Activated T-cell treated with anti-CD3 and anti-CD28 coated beads for 24 hours (primary cell): Measurements from ENCODE around the gene NMRAL1.
A peak's percentile ranks its signal among the peaks of the same experiment; 100 is the strongest.

ENCODE experiments used
- DNase-seq: peaks from one replicate; pipeline ENCODE4 v3.0.0-alpha.2; 2020; ENCODE audit warnings: low read depth

Gene NMRAL1

GRCh38 chr16:4426021-4426684 is 48.3 kb downstream of the NMRAL1 start:
- no peak for DNase-seq

- peak; percentile 88 for DNase-seq
Observed at GRCh38 chr16:4425378-4426020, 48.9 kb downstream of the NMRAL1 start, which contains the start of gene DNAJA3. Gene DNAJA3 (plus strand): TSS chr16:4425868. CDS start chr16:4425882, 14 bp downstream.

- no peak for DNase-seq
Observed at GRCh38 chr16:4420505-4421105, 53.8 kb downstream of the NMRAL1 start.

GRCh38 chr16:4419402-4419959 is 54.9 kb downstream of the NMRAL1 start:
- DNase-seq, result no peak

GRCh38 chr16:4416200-4417032 is 58.0 kb downstream of the NMRAL1 start, which contains the start of gene CORO7:
Gene CORO7 (minus strand): TSS chr16:4416596. CDS start chr16:4416518, 78 bp downstream.
- DNase-seq, result peak; percentile 99

- DNase-seq, result peak; percentile 26
Observed at GRCh38 chr16:4415538-4416199, 58.8 kb downstream of the NMRAL1 start.

- DNase-seq, result peak; percentile 73
Observed at GRCh38 chr16:4414187-4414917, 60.1 kb downstream of the NMRAL1 start.

GRCh38 chr16:4412854-4413253 is 61.6 kb downstream of the NMRAL1 start:
- DNase-seq, result no peak

- DNase-seq, result no peak
Observed at GRCh38 chr16:4412159-4412558, 62.3 kb downstream of the NMRAL1 start.
